ENCODE results near the gene KRT35. TPM values are rescaled to one million over a fixed set of nuclear protein-coding genes. Genes with fewer than 3 reads are reported as not detected.

KRT35 gene
- total and polyA plus RNA-seq, 2 donors (not counting 1 experiment from before 2014, with no cell fraction given), result not detected

DNA sequence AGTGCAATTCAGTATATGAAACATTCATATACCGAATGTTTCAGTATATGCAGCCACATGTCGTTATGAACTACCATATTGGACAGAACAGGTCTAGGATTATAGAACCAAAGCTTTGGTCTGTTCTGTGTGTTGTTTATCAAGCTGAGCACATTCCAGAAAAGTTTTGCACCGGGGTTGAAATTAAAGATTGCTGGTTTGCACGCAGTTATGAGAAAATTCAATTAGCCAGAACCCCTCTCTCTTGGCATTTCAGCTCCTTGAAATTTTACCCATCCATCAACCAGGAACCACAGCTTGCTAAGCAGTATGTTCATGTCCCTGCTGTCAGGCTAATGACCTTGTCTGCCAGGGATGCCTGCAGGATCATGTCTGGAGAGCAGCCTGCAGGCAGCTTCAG is 23.3 kb downstream of the KRT35 start:
- no peak overlapping the region for H3K27ac ChIP-seq (ENCODE audit: insufficient read depth, low read length)
- H3K9ac ChIP-seq (ENCODE audit: insufficient read depth, low read length), result no peak overlapping the region
- H4K20me1 ChIP-seq (ENCODE audit: control insufficient read depth, extremely low read depth, insufficient read depth, low read length), result no peaks in the 10 kb centered on the region
- no peak overlapping the region for H3K4me2 ChIP-seq (ENCODE audit: extremely low read depth, insufficient read depth, low read length)
- no peak overlapping the region for H3K4me3 ChIP-seq (replicated peaks in 1 of 4; ENCODE audit: control extremely low read depth in 1 of 4, insufficient read depth in 1 of 4, low read depth in 3 of 4, low read length in 4 of 4)
- H3K4me1 ChIP-seq (ENCODE audit: control insufficient read depth, extremely low read depth, insufficient read depth, low read length), result no peaks in the 10 kb centered on the region
- TF ChIP-seq, protein P1, sequence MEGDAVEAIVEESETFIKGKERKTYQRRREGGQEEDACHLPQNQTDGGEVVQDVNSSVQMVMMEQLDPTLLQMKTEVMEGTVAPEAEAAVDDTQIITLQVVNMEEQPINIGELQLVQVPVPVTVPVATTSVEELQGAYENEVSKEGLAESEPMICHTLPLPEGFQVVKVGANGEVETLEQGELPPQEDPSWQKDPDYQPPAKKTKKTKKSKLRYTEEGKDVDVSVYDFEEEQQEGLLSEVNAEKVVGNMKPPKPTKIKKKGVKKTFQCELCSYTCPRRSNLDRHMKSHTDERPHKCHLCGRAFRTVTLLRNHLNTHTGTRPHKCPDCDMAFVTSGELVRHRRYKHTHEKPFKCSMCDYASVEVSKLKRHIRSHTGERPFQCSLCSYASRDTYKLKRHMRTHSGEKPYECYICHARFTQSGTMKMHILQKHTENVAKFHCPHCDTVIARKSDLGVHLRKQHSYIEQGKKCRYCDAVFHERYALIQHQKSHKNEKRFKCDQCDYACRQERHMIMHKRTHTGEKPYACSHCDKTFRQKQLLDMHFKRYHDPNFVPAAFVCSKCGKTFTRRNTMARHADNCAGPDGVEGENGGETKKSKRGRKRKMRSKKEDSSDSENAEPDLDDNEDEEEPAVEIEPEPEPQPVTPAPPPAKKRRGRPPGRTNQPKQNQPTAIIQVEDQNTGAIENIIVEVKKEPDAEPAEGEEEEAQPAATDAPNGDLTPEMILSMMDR (conservative IDR thresholded peaks at IDR 0.05 in 1 of 2, IDR thresholded peaks at IDR 0.05 in 1 of 2; ENCODE audit: low read depth in 1 of 2, low read length in 2 of 2), result no peak
- no peak for TF ChIP-seq EZH2 (IDR thresholded peaks at IDR 0.05; ENCODE audit: low read length, missing control alignments)
- DNase-seq (ENCODE audit: low read depth in 2 of 2), result no peak
- peaks cover 2% of the 10 kb centered on the region for H3K27me3 ChIP-seq (ENCODE audit: control insufficient read depth, insufficient read depth, low read length)
- no peaks in the 10 kb centered on the region for H3K9me3 ChIP-seq (ENCODE audit: control insufficient read depth, insufficient read depth, low read depth, low read length)
- no peaks in the 10 kb centered on the region for H3K79me2 ChIP-seq (ENCODE audit: control insufficient read depth, insufficient read depth, low read length)
- H3K36me3 ChIP-seq (ENCODE audit: control insufficient read depth, insufficient read depth, low read length), result no peaks in the 10 kb centered on the region
- no peak overlapping the region for H2AFZ ChIP-seq (ENCODE audit: low read length)

DNA sequence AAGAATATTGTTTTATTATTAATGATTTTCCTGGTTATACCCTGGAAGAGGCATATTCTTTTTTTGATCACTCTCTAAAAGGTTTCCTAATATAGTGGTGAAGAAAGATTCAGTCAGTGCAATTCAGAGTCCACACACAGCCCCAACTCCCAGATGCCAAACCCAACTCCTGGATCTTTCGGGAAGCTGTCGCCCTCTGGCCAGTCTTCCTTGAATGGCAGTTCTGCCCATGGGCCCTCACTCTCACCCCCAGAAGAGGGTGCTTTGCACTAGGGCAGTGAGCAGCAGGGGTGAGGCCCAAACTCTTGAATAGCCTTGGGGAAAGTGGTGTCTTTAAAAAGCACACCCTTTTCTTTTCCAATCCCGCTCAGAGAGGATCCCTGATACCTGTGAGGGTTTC is 24.7 kb downstream of the KRT35 start:
- Histone ChIP-seq H2AFZ (ENCODE audit: low read length) (no peak overlapping the region), H3K9me3 (ENCODE audit: control insufficient read depth, insufficient read depth, low read depth, low read length) (no peaks in the 10 kb centered on the region), H3K27me3 (ENCODE audit: control insufficient read depth, insufficient read depth, low read length) (peaks cover 2% of the 10 kb centered on the region), H3K4me3 (replicated peaks in 1 of 4; ENCODE audit: control extremely low read depth in 1 of 4, insufficient read depth in 1 of 4, low read depth in 3 of 4, low read length in 4 of 4) (no peak overlapping the region), H3K79me2 (ENCODE audit: control insufficient read depth, insufficient read depth, low read length) (no peaks in the 10 kb centered on the region), H3K4me2 (ENCODE audit: extremely low read depth, insufficient read depth, low read length) (no peak overlapping the region), H3K27ac (ENCODE audit: insufficient read depth, low read length) (no peak overlapping the region), H3K36me3 (ENCODE audit: control insufficient read depth, insufficient read depth, low read length) (no peaks in the 10 kb centered on the region), H3K4me1 (ENCODE audit: control insufficient read depth, extremely low read depth, insufficient read depth, low read length) (no peaks in the 10 kb centered on the region), H3K9ac (ENCODE audit: insufficient read depth, low read length) (no peak overlapping the region), H4K20me1 (ENCODE audit: control insufficient read depth, extremely low read depth, insufficient read depth, low read length) (no peaks in the 10 kb centered on the region)
- DNase-seq (ENCODE audit: low read depth in 2 of 2), result no peak
- TF ChIP-seq, protein P1 (conservative IDR thresholded peaks at IDR 0.05 in 1 of 2, IDR thresholded peaks at IDR 0.05 in 1 of 2; ENCODE audit: low read depth in 1 of 2, low read length in 2 of 2), result peak in 1 of 2 donors; percentile 19
- TF ChIP-seq EZH2 (IDR thresholded peaks at IDR 0.05; ENCODE audit: low read length, missing control alignments), result no peak

DNA sequence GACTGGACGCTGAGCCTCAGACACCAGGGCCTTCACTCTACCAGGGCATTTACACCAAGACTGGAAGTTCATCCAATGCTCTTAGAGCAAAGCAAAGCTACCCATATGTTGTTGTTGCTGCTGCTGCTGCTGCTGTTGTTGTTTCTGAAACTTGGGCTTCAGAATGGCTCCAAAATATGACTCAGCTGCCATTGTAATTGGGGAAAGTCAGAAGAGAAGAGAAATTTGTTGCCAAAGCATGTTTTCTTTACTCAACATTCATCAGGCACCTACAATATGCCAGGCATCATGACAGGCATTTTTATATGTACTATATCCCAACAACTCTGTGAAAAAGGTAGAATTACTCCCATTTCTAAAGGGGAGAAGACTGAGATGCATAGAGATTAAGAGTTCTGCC is 25.7 kb downstream of the KRT35 start:
- TF ChIP-seq EZH2 (IDR thresholded peaks at IDR 0.05; ENCODE audit: low read length, missing control alignments), result no peak
- TF ChIP-seq, protein P1 (conservative IDR thresholded peaks at IDR 0.05 in 1 of 2, IDR thresholded peaks at IDR 0.05 in 1 of 2; ENCODE audit: low read depth in 1 of 2, low read length in 2 of 2), result no peak
- no peaks in the 10 kb centered on the region for H3K79me2 ChIP-seq (ENCODE audit: control insufficient read depth, insufficient read depth, low read length)
- no peaks in the 10 kb centered on the region for H3K9me3 ChIP-seq (ENCODE audit: control insufficient read depth, insufficient read depth, low read depth, low read length)
- no peak overlapping the region for H3K4me3 ChIP-seq (replicated peaks in 1 of 4; ENCODE audit: control extremely low read depth in 1 of 4, insufficient read depth in 1 of 4, low read depth in 3 of 4, low read length in 4 of 4)
- no peaks in the 10 kb centered on the region for H4K20me1 ChIP-seq (ENCODE audit: control insufficient read depth, extremely low read depth, insufficient read depth, low read length)
- no peak overlapping the region for H3K27ac ChIP-seq (ENCODE audit: insufficient read depth, low read length)
- no peak overlapping the region for H3K9ac ChIP-seq (ENCODE audit: insufficient read depth, low read length)
- H3K27me3 ChIP-seq (ENCODE audit: control insufficient read depth, insufficient read depth, low read length), result peaks cover 2% of the 10 kb centered on the region
- no peaks in the 10 kb centered on the region for H3K4me1 ChIP-seq (ENCODE audit: control insufficient read depth, extremely low read depth, insufficient read depth, low read length)
- no peak overlapping the region for H2AFZ ChIP-seq (ENCODE audit: low read length)
- peak in 1 of 2 donors; percentile 2 for DNase-seq (ENCODE audit: low read depth in 2 of 2)
- H3K36me3 ChIP-seq (ENCODE audit: control insufficient read depth, insufficient read depth, low read length), result no peaks in the 10 kb centered on the region
- H3K4me2 ChIP-seq (ENCODE audit: extremely low read depth, insufficient read depth, low read length), result no peak overlapping the region
